22Rv1 (cell line): ENCODE measurements around the gene CCDC7.

Source experiments
- CTCF ChIP-seq: fragments of 450-650 bp; IDR thresholded peaks from 2 replicates; pipeline ENCODE4 v1.5.1; 2017; ENCODE audit warnings: mild to moderate bottlenecking
- ZFX ChIP-seq: fragments of 450-650 bp; IDR thresholded peaks from 2 replicates; pipeline ENCODE4 v1.6.1; 2017; ENCODE audit warnings: antibody characterized with exemption, borderline replicate concordance

GRCh38 chr10:32413513-32413912, 32.4 kb upstream of the CCDC7 start:
- no peak for TF ChIP-seq CTCF
- TF ChIP-seq ZFX, result no peak
